ENCODE data around the gene RALA.

- TF ChIP-seq RAD21 (CRISPR knock-in tag; IDR thresholded peaks at IDR 0.05) (no peak), POLR2AphosphoS5 (IDR thresholded peaks at IDR 0.05; ENCODE audit: low read depth, low read length) (no peak), TOE1 (CRISPR knock-in tag; IDR thresholded peaks at IDR 0.05) (no peak), ZNF20 (CRISPR knock-in tag; IDR thresholded peaks at IDR 0.05) (no peak), NFKBIZ (CRISPR knock-in tag; IDR thresholded peaks at IDR 0.05) (no peak), POLR2A (IDR thresholded peaks at IDR 0.05; ENCODE audit: insufficient read depth in 1 of 2, low read depth in 2 of 2, low read length in 2 of 2) (no peak)
- TF ChIP-seq, protein P1, sequence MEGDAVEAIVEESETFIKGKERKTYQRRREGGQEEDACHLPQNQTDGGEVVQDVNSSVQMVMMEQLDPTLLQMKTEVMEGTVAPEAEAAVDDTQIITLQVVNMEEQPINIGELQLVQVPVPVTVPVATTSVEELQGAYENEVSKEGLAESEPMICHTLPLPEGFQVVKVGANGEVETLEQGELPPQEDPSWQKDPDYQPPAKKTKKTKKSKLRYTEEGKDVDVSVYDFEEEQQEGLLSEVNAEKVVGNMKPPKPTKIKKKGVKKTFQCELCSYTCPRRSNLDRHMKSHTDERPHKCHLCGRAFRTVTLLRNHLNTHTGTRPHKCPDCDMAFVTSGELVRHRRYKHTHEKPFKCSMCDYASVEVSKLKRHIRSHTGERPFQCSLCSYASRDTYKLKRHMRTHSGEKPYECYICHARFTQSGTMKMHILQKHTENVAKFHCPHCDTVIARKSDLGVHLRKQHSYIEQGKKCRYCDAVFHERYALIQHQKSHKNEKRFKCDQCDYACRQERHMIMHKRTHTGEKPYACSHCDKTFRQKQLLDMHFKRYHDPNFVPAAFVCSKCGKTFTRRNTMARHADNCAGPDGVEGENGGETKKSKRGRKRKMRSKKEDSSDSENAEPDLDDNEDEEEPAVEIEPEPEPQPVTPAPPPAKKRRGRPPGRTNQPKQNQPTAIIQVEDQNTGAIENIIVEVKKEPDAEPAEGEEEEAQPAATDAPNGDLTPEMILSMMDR (CRISPR knock-in tag; IDR thresholded peaks at IDR 0.05): peak; percentile 38
- TF ChIP-seq, protein P2, sequence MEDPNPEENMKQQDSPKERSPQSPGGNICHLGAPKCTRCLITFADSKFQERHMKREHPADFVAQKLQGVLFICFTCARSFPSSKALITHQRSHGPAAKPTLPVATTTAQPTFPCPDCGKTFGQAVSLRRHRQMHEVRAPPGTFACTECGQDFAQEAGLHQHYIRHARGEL (CRISPR knock-in tag; IDR thresholded peaks at IDR 0.05): no peak
These were observed 118.7 kb downstream of the RALA start for GRCh38 chr7:39741942-39742623.
